HEK293 (cell line): Measurements from ENCODE around the gene LDLR.
A peak's percentile ranks its signal among the peaks of the same experiment; 100 is the strongest.

Experiments used
- PATZ1 ChIP-seq: fragments of 450-650 bp; formaldehyde crosslinking; IDR thresholded peaks from 2 replicates; pipeline ENCODE4 v1.5.1; 2016; ENCODE audit warnings: missing biosample characterization, missing genetic modification characterization
- PBX3 ChIP-seq: sonication (generic); formaldehyde crosslinking; IDR thresholded peaks from 2 replicates; pipeline ENCODE4 v1.8.1; 2022; ENCODE audit warnings: mild to moderate bottlenecking, moderate library complexity, missing genetic modification reagents
- SETDB1 ChIP-seq: IDR thresholded peaks from one replicate; pipeline ENCODE4 v1.6.1; 2017; ENCODE audit warnings: mild to moderate bottlenecking, low read length, moderate library complexity, mixed read lengths; ENCODE audit not compliant: insufficient read length
- ZBTB1 ChIP-seq: fragments of 450-650 bp; formaldehyde crosslinking; IDR thresholded peaks from 2 replicates; pipeline ENCODE4 v1.5.1; 2016; ENCODE audit warnings: missing biosample characterization, missing genetic modification characterization
- ZNF114 ChIP-seq: fragments of 450-650 bp; formaldehyde crosslinking; IDR thresholded peaks from 2 replicates; pipeline ENCODE4 v1.5.0; 2017; ENCODE audit warnings: missing biosample characterization, missing genetic modification characterization
- ZNF140 ChIP-seq: fragments of 450-650 bp; formaldehyde crosslinking; IDR thresholded peaks from 2 replicates; pipeline ENCODE4 v1.5.1; 2016; ENCODE audit warnings: missing biosample characterization, missing genetic modification characterization
- ZNF146 ChIP-seq: fragments of 450-650 bp; formaldehyde crosslinking; IDR thresholded peaks from 2 replicates; pipeline ENCODE4 v1.5.1; 2016; ENCODE audit warnings: missing biosample characterization, missing genetic modification characterization
- ZNF184 ChIP-seq: fragments of 450-650 bp; IDR thresholded peaks from 2 replicates; pipeline ENCODE4 v1.5.1; 2018; ENCODE audit warnings: missing biosample characterization, mild to moderate bottlenecking, missing genetic modification characterization
- ZNF366 ChIP-seq: fragments of 450-650 bp; formaldehyde crosslinking; conservative IDR thresholded peaks from 2 replicates; pipeline ENCODE4 v1.5.1; 2016; ENCODE audit warnings: missing biosample characterization, missing genetic modification characterization
- ZNF510 ChIP-seq: fragments of 450-650 bp; formaldehyde crosslinking; IDR thresholded peaks from 2 replicates; pipeline ENCODE4 v1.5.1; 2018; ENCODE audit warnings: mild to moderate bottlenecking, missing genetic modification characterization, missing biosample characterization; ENCODE audit not compliant: insufficient replicate concordance
- ZNF513 ChIP-seq: fragments of 450-650 bp; IDR thresholded peaks from 2 replicates; pipeline ENCODE4 v1.5.1; 2018; ENCODE audit warnings: missing biosample characterization, missing genetic modification characterization
- ZNF777 ChIP-seq: fragments of 450-650 bp; formaldehyde crosslinking; IDR thresholded peaks from 2 replicates; pipeline ENCODE4 v1.5.1; 2017; ENCODE audit warnings: missing biosample characterization, missing genetic modification characterization, borderline replicate concordance
- ZNF837 ChIP-seq: fragments of 450-650 bp; formaldehyde crosslinking; IDR thresholded peaks from 2 replicates; pipeline ENCODE4 v1.5.1; 2016; ENCODE audit warnings: missing biosample characterization, missing genetic modification characterization
- TF ChIP-seq, protein P1 (sequence below): fragments of 450-650 bp; formaldehyde crosslinking; IDR thresholded peaks from 2 replicates; pipeline ENCODE4 v1.5.1; 2016; ENCODE audit warnings: missing biosample characterization, missing genetic modification characterization

DNA sequence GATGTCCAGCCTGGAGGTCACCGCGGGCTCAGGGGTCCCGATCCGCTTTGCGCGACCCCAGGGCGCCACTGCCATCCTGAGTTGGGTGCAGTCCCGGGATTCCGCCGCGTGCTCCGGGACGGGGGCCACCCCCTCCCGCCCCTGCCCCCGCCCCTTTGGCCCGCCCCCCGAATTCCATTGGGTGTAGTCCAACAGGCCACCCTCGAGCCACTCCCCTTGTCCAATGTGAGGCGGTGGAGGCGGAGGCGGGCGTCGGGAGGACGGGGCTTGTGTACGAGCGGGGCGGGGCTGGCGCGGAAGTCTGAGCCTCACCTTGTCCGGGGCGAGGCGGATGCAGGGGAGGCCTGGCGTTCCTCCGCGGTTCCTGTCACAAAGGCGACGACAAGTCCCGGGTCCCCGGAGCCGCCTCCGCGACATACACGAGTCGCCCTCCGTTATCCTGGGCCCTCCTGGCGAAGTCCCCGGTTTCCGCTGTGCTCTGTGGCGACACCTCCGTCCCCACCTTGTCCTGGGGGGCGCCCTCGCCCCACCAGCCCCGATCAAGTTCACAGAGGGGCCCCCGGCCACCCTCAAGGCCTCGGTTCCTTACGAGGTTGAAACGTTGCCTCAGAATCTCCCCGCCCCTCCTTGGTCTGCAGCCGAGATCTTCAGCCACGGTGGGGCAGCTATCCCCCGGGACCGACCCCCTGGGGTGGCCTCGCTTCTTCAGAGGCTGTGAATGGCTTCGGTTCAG is 1.2 kb downstream of the LDLR start:
- TF ChIP-seq, protein P1, sequence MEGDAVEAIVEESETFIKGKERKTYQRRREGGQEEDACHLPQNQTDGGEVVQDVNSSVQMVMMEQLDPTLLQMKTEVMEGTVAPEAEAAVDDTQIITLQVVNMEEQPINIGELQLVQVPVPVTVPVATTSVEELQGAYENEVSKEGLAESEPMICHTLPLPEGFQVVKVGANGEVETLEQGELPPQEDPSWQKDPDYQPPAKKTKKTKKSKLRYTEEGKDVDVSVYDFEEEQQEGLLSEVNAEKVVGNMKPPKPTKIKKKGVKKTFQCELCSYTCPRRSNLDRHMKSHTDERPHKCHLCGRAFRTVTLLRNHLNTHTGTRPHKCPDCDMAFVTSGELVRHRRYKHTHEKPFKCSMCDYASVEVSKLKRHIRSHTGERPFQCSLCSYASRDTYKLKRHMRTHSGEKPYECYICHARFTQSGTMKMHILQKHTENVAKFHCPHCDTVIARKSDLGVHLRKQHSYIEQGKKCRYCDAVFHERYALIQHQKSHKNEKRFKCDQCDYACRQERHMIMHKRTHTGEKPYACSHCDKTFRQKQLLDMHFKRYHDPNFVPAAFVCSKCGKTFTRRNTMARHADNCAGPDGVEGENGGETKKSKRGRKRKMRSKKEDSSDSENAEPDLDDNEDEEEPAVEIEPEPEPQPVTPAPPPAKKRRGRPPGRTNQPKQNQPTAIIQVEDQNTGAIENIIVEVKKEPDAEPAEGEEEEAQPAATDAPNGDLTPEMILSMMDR (tag by site-specific recombination) = peak; percentile 86
- TF ChIP-seq PBX3 (CRISPR knock-in tag) (peak; percentile 44; the same call in 1 of the 2 replicates), ZNF837 (tag by site-specific recombination) (no peak), SETDB1 (no peak), PATZ1 (tag by site-specific recombination) (peak; percentile 89), ZNF777 (tag by site-specific recombination) (no peak), ZNF146 (tag by site-specific recombination) (no peak), ZNF184 (no peak), ZNF114 (tag by site-specific recombination) (no peak), ZNF510 (tag by site-specific recombination) (no peak), ZNF140 (tag by site-specific recombination) (no peak), ZNF513 (no peak), ZNF366 (tag by site-specific recombination) (no peak), ZBTB1 (tag by site-specific recombination) (no peak)
